B cell (primary cell): Measurements from ENCODE around the gene SPIRE1. TPM values are rescaled to one million over a fixed set of nuclear protein-coding genes. Genes with fewer than 3 reads are reported as not detected.
A peak's percentile ranks its signal among the peaks of the same experiment; 100 is the strongest.

ENCODE experiments used
- ATAC-seq: fragments of 200-7000 bp; cut with Tn5 transposase; one replicate; pipeline ENCODE4 v1.10.0; 2021; ENCODE audit warnings: low read depth, mild to moderate bottlenecking, moderate number of reproducible peaks, moderate library complexity
- CTCF ChIA-PET: fragments of 350-600 bp; sonication (Branson Sonifier 250); formaldehyde crosslinking; loops from one replicate; lab custom pipeline; 2021; ENCODE audit warnings: antibody characterized with exemption, inconsistent platforms; lab: Charles Lee
- POLR2A ChIA-PET: fragments of 350-600 bp; sonication (Branson Sonifier 250); formaldehyde crosslinking; loops from one replicate; lab custom pipeline; 2021; ENCODE audit warnings: antibody characterized with exemption; lab: Charles Lee
- DNase-seq: peaks from one replicate; pipeline ENCODE4 v3.0.0; 2013
- H2AFZ ChIP-seq: 2 replicates; pipeline ENCODE4 v1.6.1; 2012; ENCODE audit warnings: mild to moderate bottlenecking, low read depth, low read length; ENCODE audit not compliant: insufficient read depth, poor library complexity, severe bottlenecking
- H3K27ac ChIP-seq, 2 donors: 1 replicate in 1 of 2; 2 replicates in 1 of 2; pipeline ENCODE4 v1.5.1; 2012 to 2013; ENCODE audit warnings: low read length in 2 of 2, mild to moderate bottlenecking in 2 of 2, moderate library complexity in 1 of 2
- H3K27me3 ChIP-seq, 4 experiments: fragments of 200-600 bp in 1 of 4; sonication (generic) in 1 of 4; replicated peaks in 1 of 4; 1 replicate in 2 of 4; 2 replicates in 2 of 4; pipeline versions ENCODE4 v1.6.1 to v1.7.0; 2013 to 2016; ENCODE audit warnings: low read length in 3 of 4, mild to moderate bottlenecking in 2 of 4, mixed read lengths in 1 of 4, moderate library complexity in 1 of 4; ENCODE audit not compliant: insufficient read depth in 4 of 4, control insufficient read depth in 3 of 4; ENCODE audit errors: control extremely low read depth in 1 of 4
- H3K36me3 ChIP-seq, 2 experiments: replicated peaks in 1 of 2; 1 replicate in 1 of 2; 2 replicates in 1 of 2; pipeline versions ENCODE4 v1.6.1 to v1.7.1; 2013; ENCODE audit warnings: low read length in 1 of 2; ENCODE audit not compliant: insufficient read depth in 2 of 2, control insufficient read depth in 1 of 2; ENCODE audit errors: control extremely low read depth in 1 of 2, extremely low read depth in 1 of 2
- H3K4me1 ChIP-seq, 2 donors: fragments of 200-600 bp in 1 of 2; sonication (generic) in 1 of 2; 1 replicate in 1 of 2; 2 replicates in 1 of 2; pipeline versions ENCODE4 v1.5.1 to v1.6.1; 2013 to 2017; ENCODE audit warnings: low read length in 2 of 2; ENCODE audit not compliant: control insufficient read depth in 2 of 2, insufficient read depth in 2 of 2
- H3K4me2 ChIP-seq: replicated peaks from 2 replicates; pipeline ENCODE3; 2012; ENCODE audit warnings: mild to moderate bottlenecking, low read depth, low read length; ENCODE audit not compliant: poor library complexity, severe bottlenecking
- H3K4me3 ChIP-seq, 5 experiments: fragments of 200-600 bp in 1 of 5; sonication (generic) in 1 of 5; 1 replicate in 3 of 5; 2 replicates in 2 of 5; pipeline versions ENCODE4 v1.5.1 to v1.7.0; 2011 to 2016; ENCODE audit warnings: low read length in 4 of 5, mild to moderate bottlenecking in 4 of 5, low read depth in 2 of 5, control low read depth in 1 of 5, moderate library complexity in 1 of 5; ENCODE audit not compliant: insufficient read depth in 1 of 5; ENCODE audit errors: control extremely low read depth in 1 of 5, extremely low read depth in 1 of 5
- H3K79me2 ChIP-seq: fragments of 200-600 bp; sonication (generic); one replicate; pipeline ENCODE4 v1.6.0; 2016; ENCODE audit warnings: low read length; ENCODE audit not compliant: control insufficient read depth, insufficient read depth
- H3K9ac ChIP-seq: fragments of 200-600 bp; sonication (generic); 2 replicates; pipeline ENCODE4 v1.6.1; 2017; ENCODE audit warnings: mild to moderate bottlenecking, low read length, moderate library complexity
- H3K9me3 ChIP-seq, 3 donors: one replicate each; pipeline versions ENCODE4 v1.6.1 to v1.7.1; 2013; ENCODE audit warnings: low read length in 2 of 3; ENCODE audit not compliant: control insufficient read depth in 2 of 3, insufficient read depth in 1 of 3; ENCODE audit errors: control extremely low read depth in 1 of 3
- H4K20me1 ChIP-seq: 2 replicates; pipeline ENCODE4 v1.6.0; 2012; ENCODE audit warnings: mild to moderate bottlenecking, low read length; ENCODE audit not compliant: insufficient read depth, control insufficient read depth, poor library complexity, severe bottlenecking
- H3K27ac Mint-ChIP-seq: one replicate; pipeline ENCODE4 v1.8.0; 2021; ENCODE audit warnings: mixed read lengths
- H3K27me3 Mint-ChIP-seq: one replicate; pipeline ENCODE4 v1.8.0; 2021; ENCODE audit warnings: mixed read lengths
- H3K4me1 Mint-ChIP-seq: one replicate; pipeline ENCODE4 v1.8.0; 2021; ENCODE audit warnings: mixed read lengths
- H3K4me3 Mint-ChIP-seq: one replicate; pipeline ENCODE4 v1.8.0; 2021; ENCODE audit warnings: mixed read lengths
- H3K9me3 Mint-ChIP-seq: one replicate; pipeline ENCODE4 v1.8.0; 2022; ENCODE audit warnings: mixed read lengths; ENCODE audit not compliant: insufficient read depth
- EZH2 ChIP-seq: IDR thresholded peaks from 2 replicates; pipeline ENCODE4 v1.6.1; 2012; ENCODE audit warnings: borderline replicate concordance, low read depth, mild to moderate bottlenecking, moderate library complexity, low read length; ENCODE audit not compliant: insufficient read depth, poor library complexity, severe bottlenecking
- WGBS: methylation state at CpG from one replicate; pipeline ENCODE4 v1.1.5; 2013; ENCODE audit warnings: missing lambda C conversion rate; ENCODE audit not compliant: insufficient coverage; 5-methylcytosine and 5-hydroxymethylcytosine counted together
- intact Hi-C: fragments of 100-400 bp; cut with micrococcal nuclease; formaldehyde crosslinking; loops from one replicate; pipeline ENCODE4 v1.10.0; 2022
- polyA plus RNA-seq: library from polyadenylated mRNA; depleted of rRNA; stranded (reverse); fragments of >200 nt; gene quantifications from 2 replicates; pipeline ENCODE4 v1.2.3, GENCODE V29; 2012
- total RNA-seq, 2 donors: library from RNA; stranded (reverse); fragments of 120-200 nt in 1 of 2; gene quantifications; 1 replicate in 1 of 2; 2 replicates in 1 of 2; pipeline versions ENCODE4 v1.2.3 to v1.2.4, GENCODE V29; 2013 to 2022
- TF ChIP-seq, protein P1 (sequence below): fragments of 200-600 bp; IDR thresholded peaks from one replicate; pipeline ENCODE4 v1.8.0; 2022; ENCODE audit warnings: antibody characterized with exemption, mild to moderate bottlenecking

The SPIRE1 gene
- total and polyA plus RNA-seq, 2 donors (not counting 1 experiment from before 2014, with no cell fraction given): 0.22 to 4.0 TPM

GRCh38 chr18:12702221-12703095 lies 44.6 kb upstream of the SPIRE1 start, which contains the start of the genes CEP76 and PSMG2:
CEP76 (minus strand) TSS chr18:12702723; CDS start chr18:12702548, 175 bp downstream.
PSMG2 (plus strand) TSS chr18:12703042; CDS start chr18:12703108, 66 bp downstream.
- no peaks in the 10 kb centered on the region for H3K9me3 ChIP-seq
- peaks cover 69% of the 10 kb centered on the region for H3K79me2 ChIP-seq
- ChIA-PET POLR2A (interaction anchor here (0.8 to 1.9 kb wide), 7 partner anchors 22 to 435 kb away, joined by 3 to 15 read pairs (median 4); partner anchors contain the start of genes AFG3L2, PRELID3A and PTPN2), CTCF (interaction anchor here (0.6 to 2.4 kb wide), 8 partner anchors 12 to 326 kb away, joined by 3 to 8 read pairs (median 3); partner anchors contain the start of gene AFG3L2)
- peak within 1 kb of the TSS; percentile 95 for H3K9ac ChIP-seq
- WGBS: under 1% methylated on average over 89 of the region's 89 CpGs
- peak; percentile 85 for ATAC-seq
- H2AFZ ChIP-seq: peak within 1 kb of the TSS; percentile 98
- Mint-ChIP-seq H3K9me3 (no peaks in the 10 kb centered on the region), H3K4me1 (peaks cover 37% of the 10 kb centered on the region), H3K27me3 (no peaks in the 10 kb centered on the region), H3K4me3 (peak within 1 kb of the TSS; percentile 99), H3K27ac (peak within 1 kb of the TSS; percentile 100)
- intact Hi-C loops: loop anchor here (1.0 to 5.0 kb wide), 8 partner anchors 46 to 1024 kb away; partner anchors contain the start of genes AFG3L2, CEP192, CHMP1B and FAM210A
- peak within 1 kb of the TSS; percentile 84 to 95 (median 86) for H3K4me3 ChIP-seq
- H3K27me3 ChIP-seq: no peaks in the 10 kb centered on the region
- peaks cover 13% of the 10 kb centered on the region for H4K20me1 ChIP-seq
- peak within 1 kb of the TSS; percentile 85 for H3K4me2 ChIP-seq
- DNase-seq: peak; percentile 96
- H3K36me3 ChIP-seq: peaks cover 6 to 7% of the 10 kb centered on the region in 2 experiments
- no peak for TF ChIP-seq EZH2
- TF ChIP-seq, protein P1, sequence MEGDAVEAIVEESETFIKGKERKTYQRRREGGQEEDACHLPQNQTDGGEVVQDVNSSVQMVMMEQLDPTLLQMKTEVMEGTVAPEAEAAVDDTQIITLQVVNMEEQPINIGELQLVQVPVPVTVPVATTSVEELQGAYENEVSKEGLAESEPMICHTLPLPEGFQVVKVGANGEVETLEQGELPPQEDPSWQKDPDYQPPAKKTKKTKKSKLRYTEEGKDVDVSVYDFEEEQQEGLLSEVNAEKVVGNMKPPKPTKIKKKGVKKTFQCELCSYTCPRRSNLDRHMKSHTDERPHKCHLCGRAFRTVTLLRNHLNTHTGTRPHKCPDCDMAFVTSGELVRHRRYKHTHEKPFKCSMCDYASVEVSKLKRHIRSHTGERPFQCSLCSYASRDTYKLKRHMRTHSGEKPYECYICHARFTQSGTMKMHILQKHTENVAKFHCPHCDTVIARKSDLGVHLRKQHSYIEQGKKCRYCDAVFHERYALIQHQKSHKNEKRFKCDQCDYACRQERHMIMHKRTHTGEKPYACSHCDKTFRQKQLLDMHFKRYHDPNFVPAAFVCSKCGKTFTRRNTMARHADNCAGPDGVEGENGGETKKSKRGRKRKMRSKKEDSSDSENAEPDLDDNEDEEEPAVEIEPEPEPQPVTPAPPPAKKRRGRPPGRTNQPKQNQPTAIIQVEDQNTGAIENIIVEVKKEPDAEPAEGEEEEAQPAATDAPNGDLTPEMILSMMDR: no peak
- H3K27ac ChIP-seq: peak within 1 kb of the TSS; percentile 96 to 100
- peaks cover 22 to 26% of the 10 kb centered on the region in 2 donors for H3K4me1 ChIP-seq
